Stimulated activated effector memory CD8-positive, alpha-beta T cell treated with anti-CD3 and anti-CD28 coated beads, Interleukin-12 subunit alpha, Interleukin-12 subunit beta, amount 100 ng/mL, for 72 hours (primary cell): ENCODE data around the gene DYNC2LI1.

Source experiments
- ATAC-seq: fragments of 150-1000 bp; cut with Tn5 transposase; 2 replicates; pipeline ENCODE4 v1.10.0; 2021
- DNase-seq, 2 donors: peaks; one replicate each; pipeline ENCODE4 v3.0.0; 2021 to 2022; ENCODE audit warnings: low spot score in 2 of 2
- H3K27ac Mint-ChIP-seq: one replicate; pipeline ENCODE4 v1.8.0; 2022; ENCODE audit warnings: mild to moderate bottlenecking, mixed read lengths
- H3K36me3 Mint-ChIP-seq: one replicate; pipeline ENCODE4 v1.8.0; 2022; ENCODE audit warnings: mild to moderate bottlenecking, mixed read lengths
- H3K4me1 Mint-ChIP-seq: one replicate; pipeline ENCODE4 v1.8.0; 2022; ENCODE audit warnings: mixed read lengths
- H3K4me3 Mint-ChIP-seq: one replicate; pipeline ENCODE4 v1.8.0; 2022; ENCODE audit warnings: mild to moderate bottlenecking, mixed read lengths
- H3K9me3 Mint-ChIP-seq: one replicate; pipeline ENCODE4 v1.8.0; 2022; ENCODE audit warnings: mixed read lengths

The DYNC2LI1 gene

GRCh38 chr2:43840965-43841364 lies 67.1 kb downstream of the DYNC2LI1 start:
- Mint-ChIP-seq H3K4me1 (no peaks in the 10 kb centered on the region), H3K9me3 (no peaks in the 10 kb centered on the region), H3K27ac (no peak overlapping the region), H3K4me3 (no peak overlapping the region), H3K36me3 (no peaks in the 10 kb centered on the region)
- peak; percentile 12 for ATAC-seq
- peak in 1 of 2 donors; percentile 26 for DNase-seq

GRCh38 chr2:43841949-43842865 lies 68.4 kb downstream of the DYNC2LI1 start:
- ATAC-seq (no peak), DNase-seq (no peak)
- Mint-ChIP-seq H3K36me3 (no peaks in the 10 kb centered on the region), H3K27ac (no peak overlapping the region), H3K4me3 (no peak overlapping the region), H3K9me3 (no peaks in the 10 kb centered on the region), H3K4me1 (no peaks in the 10 kb centered on the region)

- DNase-seq: no peak
- no peak for ATAC-seq
- Mint-ChIP-seq H3K27ac (no peak overlapping the region), H3K4me3 (no peak overlapping the region), H3K9me3 (no peaks in the 10 kb centered on the region), H3K36me3 (no peaks in the 10 kb centered on the region), H3K4me1 (no peaks in the 10 kb centered on the region)
Observed at GRCh38 chr2:43842866-43843226, 69.0 kb downstream of the DYNC2LI1 start.

GRCh38 chr2:43845181-43845580 lies 71.3 kb downstream of the DYNC2LI1 start:
- DNase-seq (no peak), ATAC-seq (no peak)
- Mint-ChIP-seq H3K4me3 (no peak overlapping the region), H3K4me1 (no peaks in the 10 kb centered on the region), H3K36me3 (no peaks in the 10 kb centered on the region), H3K9me3 (no peaks in the 10 kb centered on the region), H3K27ac (no peak overlapping the region)

GRCh38 chr2:43846140-43846793 lies 72.4 kb downstream of the DYNC2LI1 start:
- H3K9me3 Mint-ChIP-seq: no peaks in the 10 kb centered on the region
- H3K4me1 Mint-ChIP-seq: no peaks in the 10 kb centered on the region
- H3K27ac Mint-ChIP-seq: no peak overlapping the region
- H3K4me3 Mint-ChIP-seq: no peak overlapping the region
- DNase-seq (no peak), ATAC-seq (peak; percentile 36)
- H3K36me3 Mint-ChIP-seq: no peaks in the 10 kb centered on the region

GRCh38 chr2:43848214-43848613 lies 74.4 kb downstream of the DYNC2LI1 start:
- H3K4me1 Mint-ChIP-seq: no peaks in the 10 kb centered on the region
- ATAC-seq: no peak

GRCh38 chr2:43851011-43851980 lies 77.5 kb downstream of the DYNC2LI1 start:
- Mint-ChIP-seq H3K36me3 (no peaks in the 10 kb centered on the region), H3K4me1 (no peaks in the 10 kb centered on the region), H3K4me3 (no peak overlapping the region), H3K27ac (no peak overlapping the region), H3K9me3 (no peaks in the 10 kb centered on the region)
- ATAC-seq (no peak), DNase-seq (no peak)

More at GRCh38 chr2:43848214-43848613, 74.4 kb downstream of the DYNC2LI1 start:
- H3K9me3 Mint-ChIP-seq: no peaks in the 10 kb centered on the region
- no peak overlapping the region for H3K4me3 Mint-ChIP-seq
- no peak for DNase-seq
- H3K27ac Mint-ChIP-seq: no peak overlapping the region
- H3K36me3 Mint-ChIP-seq: no peaks in the 10 kb centered on the region

GRCh38 chr2:43852196-43852730 lies 78.4 kb downstream of the DYNC2LI1 start:
- no peak overlapping the region for H3K4me3 Mint-ChIP-seq
- ATAC-seq: no peak
- H3K27ac Mint-ChIP-seq: no peak overlapping the region
- no peak for DNase-seq
- H3K9me3 Mint-ChIP-seq: no peaks in the 10 kb centered on the region
- H3K36me3 Mint-ChIP-seq: no peaks in the 10 kb centered on the region
- H3K4me1 Mint-ChIP-seq: no peaks in the 10 kb centered on the region

GRCh38 chr2:43853141-43854081 lies 79.6 kb downstream of the DYNC2LI1 start:
- no peak overlapping the region for H3K4me3 Mint-ChIP-seq
- H3K36me3 Mint-ChIP-seq: no peaks in the 10 kb centered on the region
- no peaks in the 10 kb centered on the region for H3K9me3 Mint-ChIP-seq
- H3K27ac Mint-ChIP-seq: no peak overlapping the region
- no peaks in the 10 kb centered on the region for H3K4me1 Mint-ChIP-seq
- no peak for ATAC-seq
- peak in 1 of 2 donors; percentile 39 for DNase-seq

- ATAC-seq (no peak), DNase-seq (no peak)
- no peaks in the 10 kb centered on the region for H3K36me3 Mint-ChIP-seq
- no peaks in the 10 kb centered on the region for H3K4me1 Mint-ChIP-seq
- H3K4me3 Mint-ChIP-seq: no peak overlapping the region
- peaks cover 2% of the 10 kb centered on the region for H3K9me3 Mint-ChIP-seq
- no peak overlapping the region for H3K27ac Mint-ChIP-seq
Observed at GRCh38 chr2:43854671-43855070, 80.8 kb downstream of the DYNC2LI1 start.

- no peak overlapping the region for H3K4me3 Mint-ChIP-seq
- no peaks in the 10 kb centered on the region for H3K36me3 Mint-ChIP-seq
- peaks cover 2% of the 10 kb centered on the region for H3K9me3 Mint-ChIP-seq
- ATAC-seq: no peak
- no peak overlapping the region for H3K27ac Mint-ChIP-seq
- no peak for DNase-seq
- H3K4me1 Mint-ChIP-seq: no peaks in the 10 kb centered on the region
Observed at GRCh38 chr2:43855292-43855691, 81.5 kb downstream of the DYNC2LI1 start.
